ENCODE data around the gene FGF5. TPM values are rescaled to one million over a fixed set of nuclear protein-coding genes. Genes with fewer than 3 reads are reported as not detected.
A peak's percentile ranks its signal among the peaks of the same experiment; 100 is the strongest.

Gene FGF5
- total RNA-seq, 2 donors from 2014 or later, result not detected

- Histone ChIP-seq H3K4me1 (ENCODE audit: control insufficient read depth in 1 of 2, low read depth in 2 of 2) (peaks cover 6 to 33% of the 10 kb centered on the region in 2 donors), H3K27ac (no peak overlapping the region), H3K36me3 (no peaks in the 10 kb centered on the region), H3K4me3 (peak overlapping the region; percentile 69), H3K27me3 (replicated peaks; ENCODE audit: insufficient read depth) (peaks cover 5% of the 10 kb centered on the region), H3K9me3 (no peaks in the 10 kb centered on the region)
- no peak for ATAC-seq (ENCODE audit: insufficient number of reproducible peaks, low FRiP score, low read depth)
- no peak for TF ChIP-seq CTCF (IDR thresholded peaks at IDR 0.05)
- no peak for DNase-seq (ENCODE audit: low spot score)
Measured at GRCh38 chr4:80265571-80266252, 752 bp upstream of the FGF5 start.

GRCh38 chr4:80266902-80267380 is 477 bp downstream of the FGF5 start:
- Histone ChIP-seq H3K9me3 (no peaks in the 10 kb centered on the region), H3K4me3 (peak overlapping the region; percentile 69), H3K36me3 (no peaks in the 10 kb centered on the region), H3K27me3 (replicated peaks; ENCODE audit: insufficient read depth) (peaks cover 5% of the 10 kb centered on the region), H3K27ac (no peak overlapping the region), H3K4me1 (ENCODE audit: control insufficient read depth in 1 of 2, low read depth in 2 of 2) (peaks cover 6 to 33% of the 10 kb centered on the region in 2 donors)
- ATAC-seq (ENCODE audit: insufficient number of reproducible peaks, low FRiP score, low read depth) (no peak), DNase-seq (ENCODE audit: low spot score) (no peak)
- no peak for TF ChIP-seq CTCF (IDR thresholded peaks at IDR 0.05)

DNA sequence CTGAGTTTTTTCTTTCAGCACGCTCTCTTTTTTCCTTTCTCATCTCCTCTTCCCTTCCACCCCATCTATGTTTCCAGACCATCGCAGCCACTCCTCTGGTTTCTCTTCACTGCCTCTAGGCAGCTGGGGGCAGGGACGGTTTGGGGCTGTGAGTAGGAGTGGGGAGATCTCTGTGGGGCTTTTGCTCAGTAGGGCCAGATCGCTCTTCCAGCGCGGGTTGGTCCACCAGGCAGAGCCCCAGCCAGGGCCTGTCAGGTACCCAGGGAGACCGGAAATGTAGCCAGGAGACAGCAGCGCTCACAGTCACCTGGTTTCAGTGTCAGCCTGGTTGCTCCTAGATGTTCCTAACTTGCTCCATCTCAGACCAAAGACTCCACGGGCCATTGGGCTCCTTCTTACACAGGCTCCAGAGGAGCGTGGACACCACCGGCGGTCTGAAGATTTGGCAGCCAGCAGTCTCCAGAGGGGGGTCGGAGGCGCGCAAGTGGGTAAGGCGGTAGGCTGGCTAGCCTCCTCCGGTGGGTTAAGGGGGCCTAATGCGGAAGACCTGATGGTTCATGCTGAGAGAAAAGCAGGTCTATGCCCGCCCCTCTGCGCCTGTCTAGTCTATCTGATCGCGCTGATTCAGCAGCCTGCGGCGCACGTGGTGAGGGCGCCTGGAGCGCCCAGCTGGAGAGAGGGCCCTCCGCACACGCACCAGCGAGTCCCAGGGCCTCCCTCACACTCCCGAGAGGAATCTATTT is 1.8 kb downstream of the FGF5 start:
- DNase-seq (ENCODE audit: low spot score) (no peak), ATAC-seq (ENCODE audit: insufficient number of reproducible peaks, low FRiP score, low read depth) (no peak)
- Histone ChIP-seq H3K27me3 (replicated peaks; ENCODE audit: insufficient read depth) (peaks cover 5% of the 10 kb centered on the region), H3K27ac (no peak overlapping the region), H3K4me1 (ENCODE audit: control insufficient read depth in 1 of 2, low read depth in 2 of 2) (peaks cover 6 to 33% of the 10 kb centered on the region in 2 donors), H3K9me3 (no peaks in the 10 kb centered on the region), H3K36me3 (no peaks in the 10 kb centered on the region), H3K4me3 (peak overlapping the region; percentile 5)
- TF ChIP-seq CTCF (IDR thresholded peaks at IDR 0.05), result no peak

- Histone ChIP-seq H3K36me3 (no peaks in the 10 kb centered on the region), H3K27ac (no peak overlapping the region), H3K9me3 (no peaks in the 10 kb centered on the region), H3K27me3 (replicated peaks; ENCODE audit: insufficient read depth) (peaks cover 5% of the 10 kb centered on the region), H3K4me1 (ENCODE audit: control insufficient read depth in 1 of 2, low read depth in 2 of 2) (peaks cover 6 to 33% of the 10 kb centered on the region in 2 donors), H3K4me3 (no peak overlapping the region)
- DNase-seq (ENCODE audit: low spot score) (no peak), ATAC-seq (ENCODE audit: insufficient number of reproducible peaks, low FRiP score, low read depth) (no peak)
- TF ChIP-seq CTCF (IDR thresholded peaks at IDR 0.05), result no peak
Measured at GRCh38 chr4:80268936-80269335, 2.5 kb downstream of the FGF5 start.

DNA sequence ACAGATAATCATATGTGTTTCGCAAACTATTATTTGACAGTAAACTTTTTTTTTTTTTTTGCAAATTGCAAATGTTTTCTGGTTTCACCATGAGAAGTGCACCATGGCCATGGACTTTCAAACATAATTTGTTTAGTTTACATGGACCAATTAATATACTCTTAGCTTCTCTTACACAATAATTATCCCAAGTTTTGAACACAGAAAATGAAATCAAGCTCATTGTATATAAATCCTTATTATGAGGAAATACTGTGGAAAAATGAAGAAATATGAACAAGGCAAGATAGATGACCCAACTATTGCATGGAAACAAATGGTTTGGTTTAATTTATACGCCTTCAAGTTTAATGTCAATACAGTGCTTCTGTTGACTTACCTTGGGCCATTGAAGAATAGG is 3.9 kb downstream of the FGF5 start:
- Histone ChIP-seq H3K4me3 (no peak overlapping the region), H3K36me3 (no peaks in the 10 kb centered on the region), H3K9me3 (no peaks in the 10 kb centered on the region), H3K4me1 (ENCODE audit: control insufficient read depth in 1 of 2, low read depth in 2 of 2) (peaks cover 6 to 28% of the 10 kb centered on the region in 2 donors), H3K27ac (no peak overlapping the region), H3K27me3 (replicated peaks; ENCODE audit: insufficient read depth) (peaks cover 5% of the 10 kb centered on the region)
- DNase-seq (ENCODE audit: low spot score) (no peak), ATAC-seq (ENCODE audit: insufficient number of reproducible peaks, low FRiP score, low read depth) (no peak)
- no peak for TF ChIP-seq CTCF (IDR thresholded peaks at IDR 0.05)
